Jurkat, Clone E6-1 (cell line): Measurements from ENCODE around the gene B4GALT1. TPM values are rescaled to one million over a fixed set of nuclear protein-coding genes. Genes with fewer than 3 reads are reported as not detected.

Source experiments
- DNase-seq: peaks from one replicate; pipeline ENCODE4 v3.0.0-alpha.2; 2011; ENCODE audit warnings: low read depth, low spot score
- H3K4me3 ChIP-seq: 2 replicates; pipeline ENCODE4 v1.5.1; 2011; ENCODE audit warnings: mild to moderate bottlenecking, low read length, control low read depth, moderate library complexity
- polyA plus RNA-seq: library from polyadenylated mRNA; unstranded; fragments of >200 nt; gene quantifications from one replicate; pipeline ENCODE4 v1.2.1, GENCODE V29; 2012; ENCODE audit warnings: missing spikeins; ENCODE audit not compliant: insufficient read length, insufficient read depth

The B4GALT1 gene, protein sequence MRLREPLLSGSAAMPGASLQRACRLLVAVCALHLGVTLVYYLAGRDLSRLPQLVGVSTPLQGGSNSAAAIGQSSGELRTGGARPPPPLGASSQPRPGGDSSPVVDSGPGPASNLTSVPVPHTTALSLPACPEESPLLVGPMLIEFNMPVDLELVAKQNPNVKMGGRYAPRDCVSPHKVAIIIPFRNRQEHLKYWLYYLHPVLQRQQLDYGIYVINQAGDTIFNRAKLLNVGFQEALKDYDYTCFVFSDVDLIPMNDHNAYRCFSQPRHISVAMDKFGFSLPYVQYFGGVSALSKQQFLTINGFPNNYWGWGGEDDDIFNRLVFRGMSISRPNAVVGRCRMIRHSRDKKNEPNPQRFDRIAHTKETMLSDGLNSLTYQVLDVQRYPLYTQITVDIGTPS
- polyA plus RNA-seq, result 15.4 TPM

DNA sequence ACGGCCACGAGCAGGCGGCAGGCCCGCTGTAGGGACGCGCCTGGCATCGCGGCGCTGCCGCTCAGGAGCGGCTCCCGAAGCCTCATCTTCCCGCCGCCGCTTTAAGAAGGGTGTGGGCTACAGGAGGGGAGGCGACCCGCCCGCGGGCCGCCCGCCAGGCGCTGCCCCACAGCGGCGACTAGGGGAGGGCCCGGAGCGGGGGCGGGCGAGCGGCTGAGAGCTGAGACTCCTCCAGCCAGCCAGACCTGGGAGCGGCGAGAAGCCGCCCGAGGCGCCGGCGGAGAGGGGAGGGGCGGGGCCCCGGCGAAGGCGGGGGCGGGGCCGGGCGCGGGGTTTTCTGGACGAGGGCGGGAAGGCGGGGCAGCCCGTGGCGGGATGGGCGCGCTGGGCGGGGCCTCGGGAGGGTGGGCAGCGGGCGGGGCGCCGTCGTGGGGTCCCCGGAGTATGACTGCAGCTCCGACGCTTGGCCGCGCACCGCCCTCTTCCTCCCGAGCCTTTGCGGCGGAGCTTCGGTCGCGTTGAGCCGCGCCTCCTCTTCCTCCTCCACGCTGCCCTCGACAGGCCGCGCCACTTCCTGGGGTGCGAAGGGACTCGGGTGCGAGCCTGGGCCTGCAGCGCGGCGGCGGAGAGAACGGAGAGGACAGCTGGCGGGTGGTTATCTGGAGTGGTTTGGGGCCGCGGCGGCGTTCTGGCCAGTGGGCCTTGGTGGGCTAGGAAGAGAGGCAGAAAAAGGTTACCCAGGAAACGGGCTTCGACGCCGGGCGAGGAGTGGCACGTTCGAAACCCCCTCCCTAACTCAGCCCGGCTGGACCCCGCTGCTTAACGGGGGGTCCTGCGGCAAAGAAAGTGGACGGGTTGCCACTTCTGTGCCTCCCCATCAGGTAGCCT is at the start of gene B4GALT1:
Gene B4GALT1, minus strand, starts transcription at position 253 of the 888 bp plus-strand sequence. Its CDS starts 167 bp downstream, at position 86.
- peak; percentile 91 for DNase-seq
- H3K4me3 ChIP-seq, result peak within 1 kb of the TSS; percentile 73

DNA sequence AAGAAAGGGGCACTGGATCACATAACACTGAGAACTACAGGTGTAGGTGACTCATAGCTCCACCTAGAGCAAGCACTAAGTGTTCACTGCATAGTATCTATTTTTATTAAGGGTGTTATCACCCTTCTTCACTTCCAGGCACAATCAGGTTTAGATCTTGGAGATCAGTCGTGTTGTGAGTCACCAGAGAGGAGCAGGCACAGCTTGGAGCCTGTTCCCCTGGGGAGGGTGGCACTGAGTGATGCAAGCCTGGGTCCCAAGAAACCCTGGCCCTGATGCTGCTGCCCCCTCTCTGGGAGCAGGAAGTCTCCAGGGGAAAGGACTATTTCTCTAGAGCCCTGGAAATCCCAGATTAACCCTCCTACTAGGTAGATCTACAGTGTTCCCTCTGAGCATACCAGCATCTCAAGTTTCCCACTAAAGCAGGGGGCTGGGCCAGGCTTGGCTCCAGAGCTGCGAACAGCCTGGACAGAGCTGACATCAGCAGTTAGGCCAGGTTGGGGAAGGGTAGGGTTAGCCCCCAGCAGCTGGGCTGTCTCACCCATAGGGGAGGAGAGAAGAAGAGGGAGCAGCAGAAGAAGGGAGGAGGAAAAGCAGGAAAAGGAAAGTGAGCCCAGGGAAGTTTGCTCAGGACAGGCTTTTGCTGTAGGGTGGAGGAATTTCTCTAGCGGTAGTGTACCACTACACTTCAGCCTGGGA is 44.7 kb upstream of the B4GALT1 start:
- no peak for DNase-seq
- no peak overlapping the region for H3K4me3 ChIP-seq

DNA sequence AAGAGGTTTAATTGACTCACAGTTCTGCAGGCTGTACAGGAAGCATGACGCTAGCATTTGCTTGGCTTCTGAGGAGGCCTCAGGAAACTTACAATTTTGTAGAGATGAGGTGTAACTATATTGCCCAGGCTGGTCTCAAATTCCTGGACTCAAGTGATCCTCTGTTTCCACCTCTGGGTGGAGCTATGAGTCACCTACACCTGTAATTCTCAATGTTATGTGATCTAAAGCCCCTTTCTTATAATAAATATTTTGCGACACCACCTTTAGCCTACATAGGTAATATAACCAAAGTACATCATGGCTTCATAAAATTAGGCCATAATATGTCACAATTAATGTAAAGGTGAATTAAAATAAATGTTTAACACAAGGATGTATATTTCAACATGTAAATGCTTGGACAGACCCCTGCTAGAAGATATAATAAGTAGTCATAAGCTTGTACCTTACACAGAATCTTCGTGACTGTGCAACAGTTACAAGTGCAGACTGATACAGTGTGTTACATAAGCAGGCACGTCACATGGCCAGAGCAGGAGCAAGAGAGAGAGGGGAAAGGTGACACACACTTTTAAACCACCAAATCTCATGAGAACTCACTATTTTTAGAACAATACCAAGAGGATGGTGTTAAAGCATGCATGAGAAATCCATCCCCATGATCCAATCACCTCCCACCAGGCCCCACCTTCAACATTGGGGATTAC is 43.0 kb upstream of the B4GALT1 start:
- H3K4me3 ChIP-seq, result no peak overlapping the region
- DNase-seq, result no peak

DNA sequence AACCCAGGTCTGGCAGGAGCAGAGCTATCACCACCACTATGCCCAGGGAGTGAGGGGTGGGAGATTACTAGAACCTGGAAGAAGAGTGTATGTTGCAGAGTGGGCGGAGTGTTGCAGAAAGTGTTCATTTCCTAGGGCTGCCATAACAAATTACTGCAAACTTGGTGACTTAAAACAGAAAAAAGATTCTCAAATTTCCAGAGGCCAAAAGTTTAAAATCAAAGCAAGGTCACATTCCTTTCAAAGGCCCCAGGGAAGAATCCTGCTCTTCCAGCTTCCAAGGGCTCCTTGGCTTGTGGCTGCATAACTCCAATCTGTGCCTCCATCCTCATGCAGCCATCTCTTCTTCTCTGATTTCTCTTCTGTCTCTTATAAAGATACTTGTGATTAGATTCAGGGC is 42.3 kb upstream of the B4GALT1 start:
- H3K4me3 ChIP-seq, result no peak overlapping the region
- no peak for DNase-seq

DNA sequence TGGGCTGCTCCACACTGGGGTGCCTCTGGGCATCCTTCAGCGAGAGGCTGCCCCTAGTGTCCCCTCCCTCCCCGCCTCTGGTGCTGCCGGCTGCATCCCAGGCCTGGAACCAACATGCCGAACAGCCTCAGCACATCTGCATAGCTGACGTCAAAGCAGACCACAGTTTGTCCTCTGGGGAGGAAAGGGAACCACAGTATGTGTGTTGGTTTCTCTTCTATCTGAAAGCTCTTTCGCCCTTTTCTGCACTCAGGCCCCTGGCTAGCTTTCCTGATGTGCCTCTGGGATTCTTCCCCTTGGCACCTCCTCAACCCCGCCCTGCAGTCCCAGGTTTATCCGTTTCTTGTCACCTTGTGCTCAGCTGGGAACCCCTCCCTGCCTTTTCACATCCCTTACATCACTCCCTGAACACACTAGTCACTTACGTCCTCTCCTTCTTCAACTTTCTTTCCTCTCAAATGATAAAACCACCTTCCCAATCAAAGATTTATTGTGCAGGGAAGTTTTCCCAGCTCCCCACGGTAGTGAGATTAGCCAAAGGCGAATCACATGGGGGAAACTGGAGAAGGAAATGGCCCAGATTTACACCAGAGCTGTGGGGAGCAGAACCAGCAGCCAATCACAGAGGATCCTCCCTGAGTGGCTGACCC is 35.5 kb upstream of the B4GALT1 start:
- H3K4me3 ChIP-seq, result no peak overlapping the region
- peak; percentile 48 for DNase-seq

DNA sequence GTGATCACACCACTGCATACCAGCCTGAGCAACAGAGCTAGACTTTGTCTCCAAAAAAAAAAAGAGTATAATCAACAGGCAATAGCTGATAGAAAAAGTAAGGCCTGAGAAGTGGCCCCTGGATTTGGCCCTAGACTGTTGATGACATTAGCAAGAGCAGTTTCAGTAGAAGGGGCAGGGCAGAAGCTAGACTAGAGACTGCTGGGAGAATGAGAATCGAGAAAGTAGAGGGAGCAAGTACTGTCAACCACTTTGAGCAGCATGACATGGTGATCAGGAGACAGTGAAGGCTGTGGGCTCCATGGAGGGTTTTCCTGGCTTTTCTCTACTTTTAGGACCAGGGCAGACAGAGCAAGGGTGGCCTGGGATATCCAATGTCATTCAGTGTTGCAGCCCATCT is 34.9 kb upstream of the B4GALT1 start:
- H3K4me3 ChIP-seq, result no peak overlapping the region
- DNase-seq, result no peak

DNA sequence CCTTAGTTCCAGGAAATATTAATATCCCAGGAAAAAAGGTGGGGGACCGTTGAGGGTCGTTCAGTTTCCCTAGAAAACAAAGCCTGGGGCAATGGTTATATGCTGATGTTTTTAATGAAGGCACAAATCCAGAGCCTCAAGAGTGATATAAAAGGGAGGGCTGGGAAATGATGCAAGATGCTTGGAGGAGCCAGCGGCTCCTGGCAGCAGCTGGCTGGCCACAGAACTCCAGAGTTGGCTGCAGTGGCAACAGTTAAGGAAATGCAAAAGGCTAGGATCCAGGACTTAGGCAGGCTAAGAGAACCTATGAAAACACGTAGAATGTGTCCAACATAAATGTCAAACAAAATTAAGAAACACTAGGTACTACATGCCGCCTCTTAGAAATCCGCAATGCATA is 31.0 kb upstream of the B4GALT1 start:
- no peak for DNase-seq
- no peak overlapping the region for H3K4me3 ChIP-seq

DNA sequence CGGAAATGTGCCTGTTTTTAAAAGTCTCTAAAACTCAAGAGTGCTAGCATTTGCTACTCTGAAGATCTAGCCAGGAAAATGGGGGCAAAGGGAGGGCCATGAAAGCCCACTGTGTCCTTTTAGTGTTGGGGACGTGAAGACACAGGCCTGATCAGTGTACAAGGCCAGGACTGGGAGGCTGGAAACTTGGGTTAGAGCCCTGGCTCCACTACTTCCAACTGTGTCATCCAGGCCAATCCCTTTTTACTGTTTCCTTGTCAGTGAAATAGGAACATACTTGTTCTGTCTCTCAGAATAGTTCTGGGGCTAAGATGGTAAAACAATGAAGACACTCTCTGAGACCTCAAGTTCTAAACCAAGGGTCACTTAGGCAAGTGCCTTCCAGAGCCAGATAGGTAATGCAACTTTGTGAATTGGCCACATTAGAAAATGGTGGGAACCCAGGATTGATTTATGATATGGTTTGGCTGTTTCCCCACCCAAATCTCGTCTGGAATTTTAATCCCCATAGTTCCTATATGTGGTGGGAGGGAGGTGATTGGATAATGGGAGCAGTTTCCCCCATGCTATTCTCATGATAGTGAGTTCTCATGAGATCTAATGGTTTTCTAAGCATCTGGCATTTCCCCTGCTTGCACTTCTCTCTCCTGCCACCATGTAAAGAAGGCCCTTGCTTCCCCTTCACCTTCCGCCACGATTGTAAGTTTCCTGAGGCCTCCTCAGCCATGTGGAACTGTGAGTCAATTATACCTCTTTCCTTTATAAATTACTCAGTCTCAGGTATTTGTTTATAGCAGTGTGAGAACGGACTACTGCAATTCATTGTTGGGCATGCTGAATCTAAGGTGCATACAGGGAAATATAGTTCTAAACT is 30.4 kb upstream of the B4GALT1 start:
- DNase-seq, result no peak
- H3K4me3 ChIP-seq, result no peak overlapping the region

DNA sequence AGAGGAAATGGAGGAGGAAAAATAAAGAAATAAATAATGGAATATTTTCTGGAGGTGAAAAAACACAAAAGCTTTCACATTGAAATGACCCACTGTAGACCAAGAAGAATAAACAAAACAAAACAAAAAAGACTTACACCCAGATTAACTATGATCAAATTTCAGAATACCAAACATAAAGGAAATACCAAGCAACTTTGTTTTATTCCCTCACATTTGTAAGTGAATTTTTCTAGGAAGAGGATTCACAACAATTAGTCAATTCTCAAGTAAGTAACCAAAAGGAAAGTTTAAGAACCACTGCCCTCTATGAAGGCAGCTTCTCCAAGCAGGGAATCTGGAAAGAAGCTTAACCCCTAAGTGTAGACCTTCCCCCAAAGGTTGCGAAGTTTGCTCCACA is 29.6 kb upstream of the B4GALT1 start:
- no peak overlapping the region for H3K4me3 ChIP-seq
- no peak for DNase-seq

DNA sequence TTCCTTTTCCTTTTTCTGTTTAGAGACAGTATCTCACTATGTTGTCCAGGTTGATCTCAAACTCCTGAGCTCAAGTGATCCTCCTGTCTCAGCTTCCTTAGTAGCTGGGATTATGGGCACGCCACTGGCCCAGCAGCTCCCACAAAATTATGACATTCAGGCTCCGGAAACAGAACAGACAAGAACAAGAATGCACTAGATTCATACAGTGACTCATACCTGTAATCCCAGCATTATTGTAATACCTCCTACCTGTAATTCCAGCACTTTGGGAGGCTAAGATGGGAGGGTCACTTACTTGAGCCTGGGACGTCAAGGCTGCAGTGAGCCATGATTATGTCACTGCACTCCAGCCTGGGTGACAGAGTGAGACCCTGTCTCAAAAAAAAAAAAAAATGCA is 26.7 kb upstream of the B4GALT1 start:
- DNase-seq, result no peak
- H3K4me3 ChIP-seq, result no peak overlapping the region

DNA sequence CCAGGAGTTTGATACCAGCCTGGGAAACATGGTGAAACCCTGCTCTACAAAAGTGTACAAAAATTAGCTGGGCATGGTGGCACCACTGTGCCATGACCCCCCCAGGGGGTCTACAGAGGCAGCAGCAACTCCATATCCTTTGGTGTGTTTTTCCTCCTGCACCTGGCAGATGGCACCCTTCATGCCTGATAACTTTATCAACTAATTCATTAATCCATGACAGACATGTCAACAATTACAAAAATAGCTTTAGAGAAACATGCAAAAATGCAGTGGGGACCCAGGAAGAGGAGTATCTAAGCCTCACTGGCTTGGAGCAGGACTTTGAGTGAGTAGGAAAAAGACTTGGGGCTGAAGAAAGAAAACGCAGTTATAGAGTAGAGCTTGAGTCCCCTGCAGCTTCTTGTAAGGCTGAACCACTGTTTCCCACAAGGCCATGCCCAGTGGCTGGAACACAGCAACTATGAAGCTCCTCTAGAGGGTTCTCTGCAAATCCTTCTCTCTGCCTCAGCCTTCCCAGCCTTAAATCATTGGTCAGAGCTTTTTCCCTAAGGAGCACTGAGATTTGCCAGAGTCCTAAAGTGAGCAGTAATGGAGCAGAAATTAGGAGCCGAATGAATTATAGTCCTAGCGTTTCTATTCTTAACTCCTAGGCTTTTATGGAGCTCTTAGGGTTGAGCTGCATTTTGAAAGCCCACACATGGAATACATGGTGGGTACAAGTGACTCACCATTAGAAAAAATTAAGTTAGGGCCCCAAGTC is 25.5 kb upstream of the B4GALT1 start:
- no peak overlapping the region for H3K4me3 ChIP-seq
- DNase-seq, result no peak

DNA sequence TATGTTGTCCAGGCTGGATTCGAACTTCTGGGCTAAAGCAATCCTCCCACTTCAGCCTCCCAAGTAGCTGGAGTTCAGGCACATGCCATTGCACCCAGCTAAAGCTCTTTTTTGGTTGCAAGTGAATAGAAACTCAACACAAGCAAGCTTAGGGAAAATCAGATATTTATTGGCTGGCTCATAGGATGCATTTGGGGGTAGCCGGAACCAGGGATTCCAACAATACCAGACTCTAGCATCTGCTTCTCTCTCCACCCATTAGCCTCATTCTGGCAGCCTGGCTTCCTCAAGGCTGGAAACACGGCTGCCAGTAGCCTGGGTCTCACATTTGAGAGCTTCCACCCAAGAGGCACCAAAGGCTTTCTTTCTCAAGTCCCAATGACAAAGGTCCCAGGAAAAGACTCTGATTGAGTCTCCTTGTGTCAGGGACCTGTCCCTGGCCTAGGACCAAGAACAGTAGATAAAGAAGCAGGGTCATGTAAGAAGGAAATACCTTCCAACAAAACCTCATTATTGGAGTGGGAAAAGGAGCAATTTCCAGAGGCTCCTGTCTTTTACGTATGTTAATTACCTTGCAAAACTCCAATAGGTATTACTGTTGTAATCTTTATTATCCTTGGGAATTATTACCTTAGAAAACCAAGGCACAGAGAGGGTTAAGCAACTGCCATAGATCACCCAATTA is 23.0 kb upstream of the B4GALT1 start:
- H3K4me3 ChIP-seq, result no peak overlapping the region
- no peak for DNase-seq

DNA sequence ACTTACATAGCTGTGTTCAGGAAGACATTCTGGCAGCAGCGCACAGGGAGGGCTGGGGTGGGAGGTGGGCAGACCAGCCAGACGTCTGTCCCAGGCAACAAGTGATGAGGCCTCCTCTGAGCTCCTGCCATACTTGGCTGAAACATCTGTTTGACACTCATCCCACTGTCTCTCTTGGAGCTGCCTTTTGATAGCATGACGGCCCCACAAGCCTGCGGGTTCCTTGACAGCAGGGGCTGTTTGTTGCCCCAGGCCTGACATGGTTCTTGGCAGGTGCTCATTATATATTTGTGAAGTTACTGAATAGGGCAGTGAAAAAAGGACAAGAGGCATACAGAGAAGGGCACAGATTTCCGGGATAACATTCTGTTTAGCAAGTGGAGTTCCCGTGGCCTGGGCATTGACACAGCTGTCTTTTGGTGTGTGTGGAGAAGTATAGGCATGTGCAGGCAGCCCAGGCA is 22.2 kb upstream of the B4GALT1 start:
- no peak overlapping the region for H3K4me3 ChIP-seq
- no peak for DNase-seq

DNA sequence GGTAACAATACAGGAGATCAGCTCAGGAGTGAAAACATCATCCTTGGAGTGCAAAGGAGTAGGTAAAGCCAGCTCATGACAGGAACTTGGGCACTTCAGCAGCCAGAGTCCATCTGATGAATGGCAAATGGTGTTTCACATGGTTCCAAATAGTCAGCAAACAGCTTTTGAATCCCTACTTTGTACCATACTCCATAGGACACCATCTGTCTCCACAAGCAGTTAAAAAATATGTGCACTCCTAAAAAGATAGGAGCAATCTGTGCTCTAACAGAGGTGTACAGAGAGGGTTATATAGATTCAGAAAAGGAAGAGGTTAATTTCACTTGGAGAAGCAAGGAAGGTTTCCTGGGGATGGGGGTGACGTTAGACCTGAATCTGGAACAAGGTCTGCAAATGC is 21.6 kb upstream of the B4GALT1 start:
- DNase-seq, result no peak
- H3K4me3 ChIP-seq, result no peak overlapping the region

DNA sequence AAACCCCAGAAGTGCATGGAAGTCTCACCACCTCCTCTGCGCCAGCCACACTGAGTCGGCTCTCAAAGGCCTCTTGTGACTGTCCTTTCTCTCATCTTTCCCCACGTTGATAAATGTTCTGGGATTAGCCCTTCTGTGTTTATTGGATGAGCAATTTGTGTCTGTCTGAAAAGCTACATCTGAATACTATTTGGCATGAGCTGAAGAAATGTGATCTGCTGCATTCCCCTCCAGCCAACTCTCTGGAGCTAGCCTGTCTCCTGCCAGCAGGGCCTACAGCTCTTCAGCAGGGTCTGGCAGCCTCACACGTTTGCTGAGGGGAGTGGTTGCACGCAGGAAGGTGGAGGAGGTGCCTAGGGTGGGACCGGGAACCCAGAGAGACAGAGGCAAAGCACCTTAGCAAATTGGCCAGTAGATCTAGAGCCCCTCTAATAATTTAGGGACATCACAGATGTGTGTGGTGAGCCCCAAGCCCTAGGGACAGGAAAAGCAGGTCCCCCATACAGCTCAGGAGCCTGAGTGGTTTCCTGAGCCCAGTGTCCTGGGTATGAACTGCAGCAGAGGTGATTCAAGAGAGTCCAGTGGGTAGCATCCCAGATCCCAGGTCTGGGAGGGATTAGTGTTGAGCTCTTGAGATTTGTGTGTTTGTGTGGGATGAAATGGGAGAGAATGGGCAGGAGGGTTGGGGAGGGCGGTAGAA is 20.5 kb upstream of the B4GALT1 start:
- DNase-seq, result no peak
- no peak overlapping the region for H3K4me3 ChIP-seq
